RPMI7951 (cell line): Measurements from ENCODE around the gene TNFRSF11A. TPM values are rescaled to one million over a fixed set of nuclear protein-coding genes. Genes with fewer than 3 reads are reported as not detected.

Source experiments
- DNase-seq: peaks from one replicate; pipeline ENCODE4 v3.0.0-alpha.2; 2012; ENCODE audit warnings: low read depth
- total RNA-seq: library from RNA; depleted of rRNA; stranded (reverse); fragments of >200 nt; shearing (Covaris generic); gene quantifications from 2 replicates; pipeline ENCODE4 v1.2.3, GENCODE V29; 2014

The TNFRSF11A gene
- total RNA-seq, 1 experiment from 2014 or later = 0.36 TPM

DNA sequence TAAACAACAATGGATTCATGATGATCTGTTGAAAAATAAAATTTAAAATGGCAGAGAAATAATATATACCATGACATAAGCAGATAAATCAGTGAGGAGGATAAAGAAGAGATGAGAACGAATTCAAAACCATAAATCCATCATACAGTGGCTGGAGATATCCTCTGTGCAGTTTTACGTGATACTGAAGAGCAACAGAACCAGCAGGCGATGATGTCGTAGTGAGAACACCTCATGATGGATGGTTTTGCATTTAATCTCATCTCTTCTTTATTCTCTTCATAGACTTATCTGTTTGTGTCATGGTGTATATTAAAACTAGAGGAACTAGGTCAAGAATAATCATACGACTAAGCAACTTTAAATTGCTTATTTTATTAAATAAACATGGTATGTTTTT is 56.3 kb downstream of the TNFRSF11A start:
- no peak for DNase-seq

- DNase-seq = no peak
These were observed 59.0 kb downstream of the TNFRSF11A start for GRCh38 chr18:62384068-62384467.

DNA sequence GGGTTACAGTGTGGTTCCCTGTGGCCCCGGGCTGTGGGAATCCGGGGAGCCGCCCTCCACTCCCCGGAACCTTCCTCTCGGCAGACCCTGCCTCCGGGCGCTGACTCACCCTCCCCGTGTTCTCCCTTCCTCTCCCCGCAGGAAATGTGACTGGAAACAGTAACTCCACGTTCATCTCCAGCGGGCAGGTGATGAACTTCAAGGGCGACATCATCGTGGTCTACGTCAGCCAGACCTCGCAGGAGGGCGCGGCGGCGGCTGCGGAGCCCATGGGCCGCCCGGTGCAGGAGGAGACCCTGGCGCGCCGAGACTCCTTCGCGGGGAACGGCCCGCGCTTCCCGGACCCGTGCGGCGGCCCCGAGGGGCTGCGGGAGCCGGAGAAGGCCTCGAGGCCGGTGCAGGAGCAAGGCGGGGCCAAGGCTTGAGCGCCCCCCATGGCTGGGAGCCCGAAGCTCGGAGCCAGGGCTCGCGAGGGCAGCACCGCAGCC is 59.5 kb downstream of the TNFRSF11A start:
- peak; percentile 49 for DNase-seq

GRCh38 chr18:62386091-62386490 is 61.0 kb downstream of the TNFRSF11A start:
- no peak for DNase-seq

DNA sequence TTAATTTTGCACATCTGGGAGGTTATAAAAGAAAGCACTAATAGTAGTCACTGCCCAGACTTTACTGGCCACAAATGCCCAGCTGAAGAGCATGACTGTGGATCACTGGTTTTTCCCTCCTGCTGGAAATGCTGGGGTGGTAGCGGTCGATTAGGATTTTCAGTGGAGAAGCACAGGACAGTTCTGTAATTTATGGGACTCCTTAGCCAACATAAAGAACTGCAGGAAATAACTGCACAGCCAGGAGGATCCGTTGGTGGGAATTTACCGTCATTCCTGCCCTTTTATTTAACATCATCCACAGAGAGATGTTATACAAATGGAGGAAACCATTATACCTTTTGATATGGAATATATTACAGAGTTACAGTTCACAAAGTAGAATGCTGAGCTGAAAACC is 61.5 kb downstream of the TNFRSF11A start:
- DNase-seq = no peak

DNA sequence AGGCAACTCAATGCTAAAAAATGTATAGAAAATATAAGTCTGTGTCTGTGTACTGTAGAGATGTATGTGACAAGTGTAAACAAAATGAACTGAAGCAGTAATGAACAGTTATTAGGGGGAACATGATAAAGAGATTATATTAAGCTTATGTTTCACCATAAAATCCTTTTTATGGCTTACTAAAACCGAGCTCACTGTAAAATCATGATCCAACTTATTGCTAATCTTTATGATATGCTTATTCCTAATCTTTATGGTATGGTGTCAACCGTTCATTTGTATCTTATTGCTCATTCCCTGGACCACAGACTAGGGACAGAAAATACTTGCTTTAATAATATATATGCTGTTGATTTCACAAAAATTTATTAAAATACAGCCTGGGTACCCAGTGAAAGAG is 62.1 kb downstream of the TNFRSF11A start:
- no peak for DNase-seq

DNA sequence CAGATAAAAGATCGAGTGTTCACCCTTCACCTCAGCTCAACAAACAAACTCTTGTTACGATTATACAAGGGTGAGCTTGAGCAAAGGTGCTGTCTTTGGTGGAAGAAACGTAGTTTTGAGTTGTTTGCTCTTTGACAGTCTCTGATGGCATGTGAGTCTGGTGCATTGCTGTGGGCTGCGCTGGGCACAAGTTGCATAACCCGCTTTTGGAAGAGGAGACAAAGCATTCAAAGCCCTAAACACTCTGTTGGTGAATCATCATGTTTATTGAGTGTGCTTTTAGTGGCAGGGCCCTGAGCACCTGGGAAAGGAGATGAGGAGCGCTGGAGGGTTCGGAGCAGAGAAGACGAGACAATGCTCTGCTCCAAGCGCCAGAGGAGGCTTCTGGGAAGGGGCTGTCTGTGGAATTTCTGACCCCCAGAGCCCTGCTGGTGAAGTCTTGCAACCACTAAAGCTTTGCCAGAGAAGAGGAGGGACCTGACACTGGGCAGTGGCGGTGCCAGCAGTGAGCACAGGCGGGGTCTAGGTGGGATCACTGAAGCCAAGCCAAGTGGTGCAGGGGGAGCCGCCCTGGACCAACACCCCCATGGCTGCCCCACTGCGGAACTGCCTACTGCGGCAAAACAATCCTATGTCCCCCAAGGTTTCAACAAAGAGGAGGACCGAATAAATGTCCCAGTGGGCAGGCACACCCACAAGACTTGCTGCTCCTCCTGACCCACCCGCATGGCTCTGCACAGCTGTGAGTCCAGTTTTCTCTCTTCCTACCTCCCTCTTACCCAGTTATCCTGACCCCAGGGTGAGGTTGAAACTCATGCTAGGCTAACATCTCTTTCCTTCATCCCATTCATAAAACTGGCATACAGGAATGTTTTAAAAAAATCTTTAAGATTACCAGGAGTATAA is 64.0 kb downstream of the TNFRSF11A start:
- peak; percentile 7 for DNase-seq

DNA sequence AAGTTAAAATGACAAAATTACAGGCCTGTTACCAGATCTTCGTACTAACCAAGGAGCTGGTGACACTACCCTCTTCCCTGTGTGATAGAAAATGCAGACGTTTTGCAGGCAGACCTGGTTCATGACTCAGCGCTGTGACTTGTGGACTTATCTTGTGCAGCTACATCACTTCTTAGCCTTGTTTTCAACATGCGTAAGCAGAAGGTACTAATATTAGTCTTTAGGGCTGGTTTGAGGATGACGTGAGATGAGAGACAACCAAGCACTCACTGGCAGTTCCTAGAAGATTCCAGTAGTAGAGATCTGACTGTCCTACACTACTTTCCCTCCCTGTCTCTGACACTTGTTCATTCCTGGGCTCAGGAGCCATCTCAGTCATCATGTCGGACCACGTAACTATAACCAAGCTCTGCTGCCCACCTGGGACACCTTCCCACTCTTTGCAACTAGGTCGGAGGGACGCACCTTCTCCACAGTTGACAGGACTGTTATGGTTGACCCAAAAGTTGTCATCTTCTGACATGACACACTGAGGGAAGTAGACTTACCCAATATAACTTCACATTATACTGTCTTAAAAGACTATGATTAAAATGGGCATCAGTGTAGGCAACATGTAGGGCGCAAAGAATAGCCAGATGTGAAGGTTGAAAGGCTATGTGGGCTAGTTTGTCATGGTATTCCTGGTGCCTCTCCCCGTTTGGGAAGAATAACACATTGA is 64.8 kb downstream of the TNFRSF11A start:
- DNase-seq = peak; percentile 9

DNA sequence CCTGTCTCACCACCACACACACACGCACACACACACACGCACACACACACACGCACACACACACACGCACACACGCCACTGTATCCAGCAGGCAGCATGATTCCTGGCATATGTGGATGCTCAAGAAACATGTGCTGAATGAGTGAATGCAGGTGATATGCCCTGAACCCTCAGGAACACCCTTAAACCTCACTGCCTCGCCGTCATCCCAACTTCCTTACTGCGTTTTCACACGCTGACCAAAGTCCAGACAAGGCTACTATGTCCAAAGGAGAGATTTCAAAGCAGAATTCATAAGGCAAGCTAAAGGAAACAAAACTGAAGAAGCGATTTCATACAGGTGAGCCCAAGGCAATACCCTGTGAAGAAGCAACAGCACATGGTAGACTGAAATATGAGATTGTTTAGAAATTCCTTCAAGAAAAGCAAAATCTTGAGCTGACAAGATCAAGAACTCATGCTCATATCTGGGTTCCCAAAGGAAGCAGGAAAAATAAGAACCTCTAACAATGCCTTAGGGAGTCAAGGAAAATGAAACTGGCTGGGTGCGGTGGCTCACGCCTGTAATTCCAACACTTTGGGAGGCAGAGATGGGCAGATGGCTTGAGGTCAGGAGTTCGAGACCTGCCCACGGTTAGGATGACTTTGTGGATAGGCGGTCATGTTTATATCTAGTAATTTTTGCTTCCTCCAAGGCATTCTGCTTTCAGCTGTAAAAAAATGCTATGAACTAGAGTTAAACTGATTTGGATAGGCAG is 69.1 kb downstream of the TNFRSF11A start:
- no peak for DNase-seq

- DNase-seq = no peak
These were observed 71.3 kb downstream of the TNFRSF11A start for GRCh38 chr18:62396381-62396780.

- DNase-seq = no peak
These were observed 71.9 kb downstream of the TNFRSF11A start for GRCh38 chr18:62396967-62397366.

GRCh38 chr18:62398291-62398690 is 73.2 kb downstream of the TNFRSF11A start:
- DNase-seq = no peak

DNA sequence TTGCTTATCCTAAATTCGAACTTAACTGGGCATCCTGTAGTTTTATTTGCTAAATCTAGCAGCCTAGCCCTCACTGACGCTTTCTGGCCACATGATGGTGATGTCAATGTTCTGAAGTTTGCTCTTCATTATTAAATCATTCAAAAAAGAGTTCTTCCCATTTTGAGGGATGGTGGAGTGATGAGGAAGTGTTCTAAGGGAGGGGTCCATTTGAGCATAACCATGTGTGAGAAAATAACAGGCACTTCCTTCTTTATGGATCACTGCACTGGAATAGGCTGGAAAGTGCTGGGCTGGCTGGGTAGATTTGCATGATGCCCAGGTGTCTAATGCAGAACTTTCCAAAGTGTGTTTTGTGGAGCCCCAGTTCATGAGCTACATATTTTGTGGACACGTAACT is 74.2 kb downstream of the TNFRSF11A start:
- no peak for DNase-seq

DNA sequence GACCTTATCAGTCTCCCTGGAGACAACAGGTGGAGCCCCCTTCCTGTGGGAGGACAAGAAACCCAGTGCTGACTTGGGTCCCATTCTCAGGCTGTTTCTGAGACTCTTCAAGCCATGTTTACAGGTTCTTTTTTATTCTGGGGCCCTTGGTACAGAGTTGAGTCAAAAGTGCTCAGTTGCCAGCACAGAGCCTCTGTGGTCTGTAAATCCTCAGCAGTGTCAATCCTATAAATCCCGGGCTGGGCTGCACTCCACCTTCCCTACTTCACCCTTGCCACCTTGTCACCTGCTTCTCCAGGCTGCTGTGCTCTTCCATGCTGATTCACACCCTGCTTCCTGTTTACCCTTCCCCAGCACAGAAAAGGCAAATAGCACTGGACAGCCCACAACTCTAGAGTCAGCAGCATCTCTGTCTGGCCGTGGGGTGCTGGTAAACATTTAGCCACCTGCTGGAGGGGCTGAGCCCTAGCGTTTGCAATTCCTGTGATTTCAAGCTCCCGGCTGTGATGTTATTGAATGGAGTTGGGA is 74.7 kb downstream of the TNFRSF11A start:
- DNase-seq = peak; percentile 7

- no peak for DNase-seq
These were observed 75.8 kb downstream of the TNFRSF11A start for GRCh38 chr18:62400916-62401315.

- no peak for DNase-seq
These were observed 77.3 kb downstream of the TNFRSF11A start for GRCh38 chr18:62402342-62402948.

GRCh38 chr18:62403120-62403519 is 78.0 kb downstream of the TNFRSF11A start:
- DNase-seq = no peak

DNA sequence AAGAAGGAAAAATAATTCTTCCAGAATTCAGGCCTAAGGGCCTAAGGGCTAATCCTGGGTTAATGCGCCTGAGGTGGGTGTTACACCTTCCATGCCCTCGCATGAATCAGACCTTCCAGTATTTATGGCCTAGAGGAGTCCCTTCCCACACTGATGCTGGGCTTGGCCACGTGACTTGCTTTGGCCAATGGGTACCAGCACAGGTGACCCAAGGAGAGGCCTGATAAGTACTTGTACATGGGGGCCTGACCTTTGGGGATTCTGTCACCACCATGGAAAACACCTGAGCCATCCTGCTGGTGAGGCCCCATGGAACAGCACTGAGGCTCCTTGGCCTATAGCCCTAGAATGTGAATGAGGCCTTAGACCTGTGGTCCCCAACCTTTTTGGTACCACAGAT is 79.8 kb downstream of the TNFRSF11A start:
- no peak for DNase-seq

GRCh38 chr18:62407660-62408059 is 82.5 kb downstream of the TNFRSF11A start:
- no peak for DNase-seq

DNA sequence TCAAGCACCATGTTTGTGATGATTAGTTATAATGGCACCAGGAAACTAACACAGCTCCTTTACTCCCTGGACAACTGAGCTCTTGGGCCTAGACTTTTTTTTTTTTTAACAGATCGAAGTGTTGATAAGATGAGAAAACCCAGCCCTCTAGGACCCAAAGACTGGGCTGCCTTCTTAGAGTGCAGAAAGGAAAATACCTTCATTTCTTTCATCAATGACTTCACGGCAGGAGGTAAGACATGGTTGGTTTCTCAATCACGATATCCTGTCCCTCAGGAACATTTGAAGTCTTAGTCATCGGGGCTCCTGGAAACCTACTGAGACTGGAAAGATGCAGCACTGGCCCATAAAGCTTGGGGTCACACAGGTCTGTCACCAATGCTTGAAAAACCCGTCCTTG is 84.7 kb downstream of the TNFRSF11A start:
- no peak for DNase-seq

DNA sequence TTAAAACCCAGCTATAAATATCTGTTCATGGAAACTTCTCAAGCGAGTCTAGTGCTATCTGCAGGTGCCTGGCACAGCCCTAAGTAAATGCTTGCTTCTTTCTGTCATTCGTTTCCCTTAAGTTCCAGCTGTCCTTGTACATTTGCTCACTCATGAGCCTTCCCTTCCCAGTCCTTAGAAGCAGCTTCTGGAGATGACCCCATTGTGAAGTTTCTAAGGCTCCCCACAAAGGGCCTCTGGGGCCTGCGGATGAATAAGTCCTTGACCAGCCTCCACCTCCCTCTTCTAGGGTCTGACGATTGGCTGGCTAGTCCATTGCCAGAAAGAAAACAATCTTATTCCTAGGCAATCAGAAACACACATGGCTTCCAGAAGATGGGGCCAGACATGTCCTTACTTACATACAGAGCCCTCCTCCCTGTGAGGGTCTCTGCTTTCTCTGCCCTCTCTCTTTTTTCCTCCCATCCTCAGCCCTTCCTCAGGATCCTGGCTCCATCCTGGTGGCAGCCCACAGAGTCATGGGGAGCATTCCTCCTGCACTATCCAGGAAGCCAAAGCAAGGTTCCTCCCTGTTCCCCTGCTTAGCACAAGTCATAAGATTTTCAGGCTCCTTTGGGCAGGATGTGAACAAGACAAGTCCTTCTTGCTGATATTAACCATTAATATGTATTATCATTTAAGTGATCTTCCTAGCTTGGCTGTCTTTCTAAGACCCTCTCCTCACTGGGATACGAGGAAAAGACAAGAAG is 87.3 kb downstream of the TNFRSF11A start:
- no peak for DNase-seq
